GM18502 (cell line): ENCODE data around the gene NPBWR2.
"Not testable (repeated sequence)": the region's sequence is repeated elsewhere in the genome, so short reads cannot be mapped to it uniquely, and the experiment has no call there.

Experiments
- ATAC-seq: cut with Tn5 transposase; IDR thresholded peaks from one replicate; pipeline ENCODE4 v1.9.1; 2021; ENCODE audit warnings: mild to moderate bottlenecking; ENCODE audit not compliant: unreplicated experiment, poor library complexity

Gene NPBWR2

DNA sequence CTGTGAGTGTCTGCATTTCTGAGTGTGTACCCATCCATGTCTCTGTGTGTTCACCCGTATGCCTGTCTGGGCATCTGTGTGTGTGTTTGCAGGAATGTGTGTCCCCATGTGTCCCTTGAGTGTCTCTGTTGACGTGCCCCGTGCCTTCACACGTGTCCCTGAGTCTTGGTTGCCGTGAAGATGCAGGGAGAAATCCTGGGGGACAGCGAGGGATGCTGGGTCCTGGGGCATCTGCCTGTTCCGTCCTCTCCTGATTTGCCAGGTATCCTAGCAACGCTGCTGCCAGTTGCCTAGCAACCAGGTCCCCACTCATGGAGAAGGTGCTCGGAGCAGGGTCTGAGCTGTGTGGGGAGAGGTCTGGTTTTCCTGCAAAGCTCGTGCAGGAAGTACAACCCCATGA is 17.2 kb downstream of the NPBWR2 start:
- no peak for ATAC-seq

GRCh38 chr20:64088586-64088985 is 18.8 kb downstream of the NPBWR2 start:
- not testable (repeated sequence) for ATAC-seq

DNA sequence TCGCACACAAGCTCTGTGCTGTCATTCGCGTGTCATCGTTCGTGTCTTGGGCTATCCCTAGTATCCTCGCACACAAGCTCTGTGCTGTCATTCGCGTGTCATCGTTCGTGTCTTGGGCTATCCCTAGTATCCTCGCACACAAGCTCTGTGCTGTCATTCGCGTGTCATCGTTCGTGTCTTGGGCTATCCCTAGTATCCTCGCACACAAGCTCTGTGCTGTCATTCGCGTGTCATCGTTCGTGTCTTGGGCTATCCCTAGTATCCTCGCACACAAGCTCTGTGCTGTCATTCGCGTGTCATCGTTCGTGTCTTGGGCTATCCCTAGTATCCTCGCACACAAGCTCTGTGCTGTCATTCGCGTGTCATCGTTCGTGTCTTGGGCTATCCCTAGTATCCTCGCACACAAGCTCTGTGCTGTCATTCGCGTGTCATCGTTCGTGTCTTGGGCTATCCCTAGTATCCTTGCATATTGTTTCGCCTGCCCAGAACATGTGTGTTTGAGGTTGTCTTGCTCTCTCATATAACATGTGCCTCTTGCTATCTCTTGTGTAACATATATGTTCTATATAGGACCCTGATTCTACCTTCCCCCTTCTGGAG is 20.0 kb downstream of the NPBWR2 start:
- ATAC-seq: not testable (repeated sequence)

DNA sequence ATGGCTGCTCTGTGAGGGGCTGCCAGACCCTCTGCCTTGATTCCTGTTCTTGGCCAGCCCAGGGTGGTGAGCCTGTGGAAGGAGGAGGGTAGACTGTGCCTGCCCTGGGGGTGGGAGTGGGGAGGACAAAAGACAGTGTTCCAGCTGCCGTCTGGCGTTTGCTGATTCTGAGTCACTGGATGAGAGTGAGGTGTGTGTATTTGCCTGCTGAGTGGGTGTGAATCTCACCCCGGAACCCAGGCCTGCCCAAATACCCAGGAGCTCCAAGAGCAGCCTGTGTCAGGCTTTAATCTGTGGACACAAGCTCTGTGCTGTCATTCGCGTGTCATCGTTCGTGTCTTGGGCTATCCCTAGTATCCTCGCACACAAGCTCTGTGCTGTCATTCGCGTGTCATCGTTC is 20.6 kb downstream of the NPBWR2 start:
- ATAC-seq: no peak

DNA sequence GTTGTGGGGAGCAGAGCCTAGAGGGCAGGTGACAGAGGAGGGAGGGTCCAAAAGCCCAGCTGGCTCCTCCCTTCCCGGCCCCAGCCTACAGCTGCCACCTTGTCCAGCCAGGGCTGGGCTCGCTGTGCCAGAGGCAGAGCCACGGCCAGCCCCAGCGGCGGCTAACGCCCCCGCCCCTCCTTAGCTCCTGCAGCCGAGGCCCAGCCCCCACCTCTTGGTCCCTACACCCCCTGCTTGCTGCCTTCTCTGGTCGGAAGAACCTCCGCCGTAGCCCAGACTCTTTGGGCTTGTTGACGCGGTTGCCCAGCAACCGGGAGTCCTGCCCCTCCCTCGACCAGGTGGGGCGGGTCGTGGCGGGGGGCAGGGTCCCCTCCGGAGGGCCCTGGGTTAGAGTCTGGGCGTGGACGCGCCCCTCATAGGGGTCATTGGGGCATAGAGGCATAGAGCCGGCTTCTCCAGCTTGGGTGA is 22.6 kb downstream of the NPBWR2 start:
- no peak for ATAC-seq

DNA sequence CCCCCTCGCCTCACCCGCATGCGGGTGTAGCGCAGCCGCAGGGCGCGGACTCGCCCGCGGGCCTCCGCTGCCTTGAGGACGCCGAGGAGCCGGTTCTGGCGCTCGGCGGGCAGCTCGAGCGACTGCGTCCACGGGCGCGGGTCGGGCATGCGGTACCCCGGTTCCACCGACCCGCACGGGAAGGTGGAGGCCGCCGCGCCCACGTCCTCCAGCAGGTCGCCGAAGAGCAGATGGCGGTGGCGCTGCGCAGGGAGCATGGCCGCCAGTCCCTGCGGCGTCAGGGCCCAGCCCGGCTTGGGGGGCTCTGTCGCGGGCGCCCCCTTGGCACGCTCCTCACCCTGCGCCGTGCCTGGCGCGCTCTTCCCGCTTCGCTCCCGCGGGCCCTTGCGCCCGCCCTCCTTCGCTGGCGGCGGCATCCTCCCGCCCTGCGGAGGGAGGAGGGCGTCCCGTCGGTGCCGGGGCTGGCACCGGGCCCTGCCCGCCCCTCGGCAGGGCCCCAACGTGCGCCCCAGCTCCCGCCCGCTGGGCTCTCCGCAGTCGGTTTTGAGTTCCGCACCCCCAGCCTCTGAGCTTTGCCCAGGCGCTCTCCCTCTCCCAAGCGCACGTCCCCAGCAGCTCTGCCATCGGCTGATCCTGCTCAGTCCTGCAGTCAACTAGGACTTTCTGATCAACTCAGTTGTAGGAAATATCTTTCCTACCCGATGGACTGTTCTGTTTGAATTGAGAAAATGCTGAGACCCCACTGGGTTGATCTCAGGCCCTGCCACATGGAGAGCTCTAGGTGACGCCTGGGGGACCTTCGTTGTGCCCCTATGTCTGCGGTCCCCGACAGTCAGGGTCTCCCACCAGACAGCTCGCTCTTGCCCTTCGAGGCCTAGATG is 23.3 kb downstream of the NPBWR2 start, which contains the start of gene LKAAEAR1:
Gene LKAAEAR1 (minus strand): TSS at position 595 of the 881 bp plus-strand sequence. CDS start 179 bp downstream, at position 416.
- ATAC-seq: no peak

- ATAC-seq: no peak
Measured at GRCh38 chr20:64083378-64083803, 24.0 kb downstream of the NPBWR2 start.

- ATAC-seq: no peak
Measured at GRCh38 chr20:64082820-64083377, 24.5 kb downstream of the NPBWR2 start.

GRCh38 chr20:64082126-64082731 is 25.1 kb downstream of the NPBWR2 start:
- ATAC-seq: no peak

GRCh38 chr20:64081624-64081964 is 25.8 kb downstream of the NPBWR2 start:
- no peak for ATAC-seq

GRCh38 chr20:64080813-64081623 is 26.3 kb downstream of the NPBWR2 start:
- no peak for ATAC-seq

DNA sequence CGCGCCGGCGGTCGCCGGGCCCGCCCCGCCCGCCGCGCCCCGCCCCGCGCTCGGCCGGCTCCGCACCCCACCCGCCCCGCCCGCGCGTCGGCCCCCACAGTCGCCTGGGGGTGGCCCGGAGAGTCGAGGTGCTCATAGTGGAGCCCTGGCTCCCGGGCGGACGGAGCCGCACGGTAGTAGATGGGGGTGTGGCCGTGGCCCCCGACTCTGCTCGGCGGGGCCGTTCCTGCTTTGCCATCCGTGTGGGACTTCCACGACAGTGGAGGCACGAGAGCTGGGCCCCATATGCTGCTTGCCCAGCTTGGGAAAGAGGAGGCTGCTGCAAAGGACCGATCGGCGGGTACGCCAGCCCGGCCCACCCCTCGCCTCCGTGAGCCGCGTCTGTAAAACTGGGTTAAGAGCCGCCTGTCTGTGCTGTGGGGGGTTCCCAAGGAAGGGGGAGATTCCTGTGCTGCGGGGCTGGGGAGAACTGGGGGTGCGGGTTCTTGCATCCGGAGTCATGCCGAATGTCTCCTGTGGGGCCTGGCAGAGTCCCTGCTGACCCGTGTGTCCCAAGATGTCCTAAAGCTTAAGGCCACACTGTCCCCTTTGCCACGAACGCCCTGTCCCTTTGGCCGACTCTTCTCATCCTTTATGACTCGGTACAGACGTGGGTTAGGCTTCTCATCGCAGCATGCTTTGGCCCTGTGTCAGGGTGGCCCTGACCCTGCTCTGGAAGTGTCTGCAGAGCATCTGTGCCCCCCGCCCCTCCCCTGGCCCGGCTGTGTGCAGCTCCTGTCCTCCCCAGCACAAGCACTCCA is 27.2 kb downstream of the NPBWR2 start, which contains the start of gene OPRL1:
Gene OPRL1 (plus strand): TSS at position 70 of the 800 bp plus-strand sequence. CDS start 12,639 bp downstream, outside the sequence.
- ATAC-seq: peak; percentile 2

DNA sequence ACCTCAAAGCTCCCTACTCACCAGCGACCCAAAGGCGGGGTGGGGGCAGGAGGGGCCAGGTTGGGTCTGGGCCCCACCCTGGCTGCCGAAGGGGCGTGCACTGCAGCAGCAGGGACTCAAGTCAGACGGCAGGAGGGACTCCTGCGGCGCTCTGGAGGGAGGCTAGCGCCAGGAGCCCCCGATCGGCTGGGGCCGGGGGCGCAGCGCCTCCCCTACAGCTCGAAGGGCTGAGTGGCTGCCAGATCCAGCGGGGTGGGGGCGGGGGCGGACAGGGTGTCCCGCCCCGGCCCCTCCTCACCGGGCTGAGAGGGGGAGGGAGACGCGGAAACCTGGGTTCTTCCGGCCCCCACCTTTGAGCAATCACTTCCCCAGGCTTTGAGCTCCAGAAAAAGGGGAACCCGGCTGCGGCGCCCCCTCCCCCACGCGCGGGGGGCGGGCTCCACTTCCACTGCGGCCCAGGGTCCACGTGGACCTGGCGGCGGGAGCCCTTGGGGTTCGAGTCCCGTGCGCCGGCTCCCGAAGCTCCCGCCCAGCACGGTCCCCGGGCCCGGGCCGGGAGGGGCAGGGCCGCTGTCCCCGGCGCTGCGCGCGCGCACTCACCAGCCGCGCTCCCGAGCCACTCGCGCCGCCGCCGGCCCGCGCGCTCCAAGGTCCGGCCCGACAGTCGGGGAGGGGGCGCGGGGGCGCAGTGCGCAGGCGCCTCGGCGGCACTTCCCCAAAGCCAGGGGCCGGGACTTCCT is 27.9 kb downstream of the NPBWR2 start, which contains the start of gene RGS19:
Gene RGS19 (minus strand): TSS at position 246 of the 740 bp plus-strand sequence. CDS start 2,632 bp downstream, outside the sequence.
- peak; percentile 47 for ATAC-seq

DNA sequence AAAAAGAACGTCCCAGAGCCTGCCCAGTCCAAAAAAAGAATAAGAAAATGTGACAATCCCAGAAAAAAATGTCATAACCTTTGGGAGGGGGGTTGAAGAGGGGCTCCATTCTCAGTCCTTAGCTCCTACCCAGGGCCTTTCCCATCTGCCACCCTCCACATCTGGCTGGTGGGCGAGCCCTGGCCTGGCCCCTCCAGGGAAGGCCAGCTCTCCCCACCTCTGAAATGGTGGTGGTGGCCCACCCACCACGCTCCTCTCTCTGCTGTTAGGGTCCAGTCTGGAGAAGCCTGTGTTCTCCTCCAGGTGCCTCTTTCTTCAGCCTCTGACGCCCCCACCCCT is 28.5 kb downstream of the NPBWR2 start:
- no peak for ATAC-seq

DNA sequence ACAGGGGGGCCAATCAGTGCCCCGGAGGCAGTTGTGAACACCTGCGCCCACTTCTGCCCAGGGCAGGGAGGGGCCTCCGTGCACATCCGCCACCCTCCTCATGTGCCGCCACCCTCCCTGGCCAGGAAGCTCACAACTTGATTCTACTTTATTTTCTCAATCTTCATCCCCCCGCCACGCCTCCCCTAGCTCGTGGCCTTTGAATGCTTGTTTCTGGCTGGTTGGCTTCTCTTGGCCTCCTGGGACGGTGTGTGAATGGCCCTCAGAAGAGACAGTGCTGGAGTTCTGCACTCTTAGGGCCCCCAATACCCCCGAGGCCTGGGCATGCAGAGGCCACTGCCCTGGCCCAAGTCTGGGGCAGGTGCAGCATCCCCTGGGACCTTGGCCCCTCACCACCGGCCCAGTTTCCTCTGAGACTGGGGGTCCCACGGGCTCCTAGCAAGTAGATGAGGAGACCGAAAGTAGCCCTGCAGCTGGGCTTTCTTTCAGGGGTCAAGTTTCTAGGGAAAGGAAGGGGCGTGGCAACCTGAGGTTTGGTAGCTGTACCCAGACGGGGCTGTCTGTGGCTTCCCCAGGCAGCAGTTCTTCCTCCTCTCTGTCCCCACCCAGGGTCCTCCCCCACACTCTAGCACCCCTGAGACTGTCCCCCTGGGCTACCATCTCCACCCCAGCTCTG is 29.4 kb downstream of the NPBWR2 start:
- ATAC-seq: no peak

GRCh38 chr20:64077541-64077875 is 29.9 kb downstream of the NPBWR2 start:
- no peak for ATAC-seq

- no peak for ATAC-seq
Measured at GRCh38 chr20:64077094-64077493, 30.3 kb downstream of the NPBWR2 start.
